ENCODE results near the gene ACSL3. TPM values are rescaled to one million over a fixed set of nuclear protein-coding genes. Genes with fewer than 3 reads are reported as not detected.

Gene ACSL3
- total RNA-seq, 1 donor from 2014 or later, result 65.8 TPM

DNA sequence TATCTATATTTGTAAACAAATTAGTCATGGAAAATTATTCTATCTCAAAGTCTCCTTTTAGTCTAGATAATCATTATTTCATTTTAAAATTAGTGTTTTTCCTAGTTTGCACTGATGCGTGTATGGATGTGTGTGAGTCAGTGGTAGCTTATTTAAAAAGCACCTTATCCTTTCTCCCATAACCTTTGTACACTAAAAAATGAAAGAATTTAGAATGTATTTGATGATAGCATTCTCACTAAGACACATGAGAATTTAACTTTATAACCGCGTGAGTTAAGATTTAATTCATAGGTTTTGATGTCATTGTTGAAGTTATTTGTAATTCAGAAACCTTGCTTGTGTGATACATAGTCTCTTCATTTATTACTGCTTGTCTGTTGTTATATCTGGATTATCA lies 81.7 kb downstream of the ACSL3 start:
- DNase-seq (ENCODE audit: low read depth), result no peak

DNA sequence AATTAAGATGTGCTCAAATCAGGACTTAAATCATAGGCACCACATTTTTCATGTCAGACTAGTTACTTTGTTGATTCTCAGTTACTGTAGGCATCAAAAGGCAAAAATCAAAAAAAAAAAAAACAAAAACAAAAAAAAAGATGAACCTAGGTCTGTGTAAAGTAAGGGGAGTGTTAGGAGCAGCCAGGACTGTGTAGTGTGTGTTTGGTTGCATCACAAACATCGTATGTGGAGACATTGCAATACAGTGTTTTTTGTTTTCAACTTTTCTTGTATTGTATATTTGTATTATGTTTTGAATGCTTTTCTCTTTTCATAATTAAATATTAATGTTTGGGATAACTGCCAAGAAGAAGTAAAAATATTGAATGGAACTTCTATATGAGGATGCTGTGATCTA lies 82.1 kb downstream of the ACSL3 start:
- no peak for DNase-seq (ENCODE audit: low read depth)

DNA sequence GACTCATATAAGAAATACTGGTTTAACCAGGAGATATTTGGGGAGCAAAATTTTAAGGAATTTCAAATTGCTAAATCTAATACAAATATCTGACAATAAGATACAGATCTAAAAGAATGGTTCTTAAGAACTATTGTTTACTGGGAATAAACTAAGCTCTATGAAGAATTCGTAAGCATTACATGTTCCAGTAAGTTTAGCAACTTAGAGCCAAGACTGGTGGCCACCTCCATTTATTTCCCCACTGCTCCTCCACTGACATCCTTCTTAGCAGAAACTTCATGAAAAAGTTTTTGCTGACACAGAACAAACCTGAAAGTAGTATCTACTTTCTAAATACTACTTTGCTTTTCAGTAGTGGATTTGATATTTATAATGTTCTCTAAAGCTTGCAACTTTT lies 83.0 kb downstream of the ACSL3 start:
- peak; percentile 26 for DNase-seq (ENCODE audit: low read depth)

DNA sequence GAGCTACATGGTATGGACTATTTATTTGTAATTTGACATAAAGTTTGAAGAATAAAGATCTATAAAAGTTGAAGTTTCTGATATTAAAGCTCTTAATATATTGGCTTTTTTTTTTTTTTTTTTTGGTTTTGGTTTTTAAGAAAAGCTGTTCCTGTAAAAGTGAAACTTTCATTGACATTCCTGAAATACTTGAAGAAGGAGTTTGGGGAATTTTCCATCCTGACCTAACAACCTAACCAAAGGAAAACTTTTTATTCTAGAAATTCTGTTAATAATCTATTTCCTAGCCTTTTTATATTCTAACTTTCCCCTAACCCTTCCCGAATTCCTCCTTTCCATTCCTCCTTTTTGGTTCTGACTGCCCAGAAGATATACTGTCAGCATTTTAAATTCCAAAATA lies 83.7 kb downstream of the ACSL3 start:
- peak; percentile 76 for DNase-seq (ENCODE audit: low read depth)

DNA sequence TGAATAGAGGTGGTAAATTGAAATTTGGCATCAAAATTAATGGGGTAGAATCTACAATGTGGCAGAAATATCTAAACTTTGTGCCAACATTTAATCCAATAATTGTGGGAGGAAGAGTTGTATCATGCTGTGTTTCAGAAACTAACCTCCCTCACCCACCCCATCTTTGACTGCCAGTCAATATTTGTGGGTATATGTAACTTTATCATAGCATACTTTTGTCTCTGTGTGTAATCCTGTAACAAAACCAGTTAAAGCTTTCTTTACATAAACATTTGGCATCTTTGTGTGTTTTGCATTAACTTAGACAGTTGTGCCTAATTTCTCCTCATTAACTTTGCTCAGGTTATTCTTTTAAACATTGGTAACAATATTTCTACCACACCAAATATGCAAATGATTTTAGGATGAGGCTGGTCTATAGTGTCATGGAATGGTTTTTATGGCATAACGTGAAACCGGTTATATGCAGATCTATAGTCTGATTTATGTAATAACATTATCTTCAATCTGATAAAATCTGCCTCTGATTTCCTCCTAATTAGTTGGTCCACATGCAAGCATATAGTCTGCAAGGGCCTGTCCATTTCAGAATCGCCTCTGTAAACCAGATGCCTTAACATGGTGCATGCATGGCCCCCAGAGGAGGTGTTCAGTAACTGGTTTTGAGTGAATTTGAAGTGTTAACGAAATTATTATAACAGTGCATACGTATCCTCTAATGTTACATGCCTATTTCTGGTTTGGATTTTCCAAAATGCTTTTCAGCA lies 84.3 kb downstream of the ACSL3 start:
- no peak for DNase-seq (ENCODE audit: low read depth)

DNA sequence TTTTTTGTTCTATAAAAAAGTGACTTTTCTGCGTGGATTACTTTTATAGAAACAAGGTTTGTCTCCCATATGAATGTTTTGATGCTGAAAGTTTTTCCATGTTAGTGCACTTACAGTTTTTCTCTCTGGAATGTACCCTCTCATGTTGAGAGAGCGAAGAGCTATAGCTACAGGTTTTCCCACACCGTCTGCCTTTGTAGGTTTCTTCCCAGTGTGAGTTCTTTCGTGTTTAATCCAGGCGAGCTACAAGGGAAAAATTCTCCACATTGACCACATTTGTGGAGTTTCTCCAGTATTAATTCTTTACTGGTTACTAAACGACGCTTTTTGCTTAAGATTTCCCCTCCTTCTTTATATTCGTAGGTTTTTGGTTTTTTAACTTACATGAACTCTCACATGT lies 85.1 kb downstream of the ACSL3 start:
- no peak for DNase-seq (ENCODE audit: low read depth)

DNA sequence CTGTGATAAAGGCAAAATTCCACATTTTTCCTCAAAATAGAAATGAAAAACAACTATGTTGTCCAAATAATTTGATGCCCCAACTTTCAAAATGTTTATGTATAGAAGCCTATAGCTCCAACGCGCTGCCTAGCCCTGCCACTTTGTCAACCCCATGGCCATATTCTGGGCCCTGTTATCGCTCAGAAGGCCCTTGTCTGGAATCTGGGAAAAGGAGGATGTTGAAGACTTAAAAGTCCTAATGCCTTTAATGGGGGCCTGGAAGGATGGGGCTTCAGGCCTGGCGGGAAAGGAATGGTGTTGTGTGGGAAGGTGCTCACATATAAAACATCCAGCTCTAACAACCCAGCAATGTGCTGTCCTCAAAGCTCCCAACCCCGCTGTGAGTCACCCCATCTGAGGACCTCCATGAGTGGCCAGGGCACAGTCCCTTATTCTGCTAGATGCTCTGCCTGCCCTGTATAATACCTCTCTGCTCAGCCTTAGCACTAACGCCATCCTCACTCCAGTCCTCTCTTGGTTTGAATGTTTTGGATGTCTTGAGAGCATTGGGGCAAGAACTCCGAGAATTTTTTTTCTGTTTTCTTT lies 86.0 kb downstream of the ACSL3 start:
- peak; percentile 38 for DNase-seq (ENCODE audit: low read depth)

DNA sequence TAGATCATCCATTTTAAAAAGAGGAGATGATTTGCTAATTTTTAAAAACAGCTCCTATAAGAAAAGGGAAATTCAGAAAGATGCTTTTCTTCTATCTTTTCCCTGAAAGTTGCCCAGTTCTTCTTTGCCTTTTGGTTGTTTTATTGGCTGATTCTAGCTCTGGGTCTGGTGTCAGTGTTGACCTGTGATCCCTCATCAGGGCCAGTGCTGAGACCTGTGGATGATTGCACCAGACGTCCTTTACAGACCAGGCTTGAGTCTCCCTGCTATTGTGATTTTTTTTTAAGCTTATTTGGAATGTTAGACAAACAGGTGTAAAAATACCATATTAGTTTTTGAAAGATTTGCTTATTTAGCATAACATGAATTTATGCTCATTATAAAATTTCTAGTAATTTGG lies 88.2 kb downstream of the ACSL3 start:
- no peak for DNase-seq (ENCODE audit: low read depth)

DNA sequence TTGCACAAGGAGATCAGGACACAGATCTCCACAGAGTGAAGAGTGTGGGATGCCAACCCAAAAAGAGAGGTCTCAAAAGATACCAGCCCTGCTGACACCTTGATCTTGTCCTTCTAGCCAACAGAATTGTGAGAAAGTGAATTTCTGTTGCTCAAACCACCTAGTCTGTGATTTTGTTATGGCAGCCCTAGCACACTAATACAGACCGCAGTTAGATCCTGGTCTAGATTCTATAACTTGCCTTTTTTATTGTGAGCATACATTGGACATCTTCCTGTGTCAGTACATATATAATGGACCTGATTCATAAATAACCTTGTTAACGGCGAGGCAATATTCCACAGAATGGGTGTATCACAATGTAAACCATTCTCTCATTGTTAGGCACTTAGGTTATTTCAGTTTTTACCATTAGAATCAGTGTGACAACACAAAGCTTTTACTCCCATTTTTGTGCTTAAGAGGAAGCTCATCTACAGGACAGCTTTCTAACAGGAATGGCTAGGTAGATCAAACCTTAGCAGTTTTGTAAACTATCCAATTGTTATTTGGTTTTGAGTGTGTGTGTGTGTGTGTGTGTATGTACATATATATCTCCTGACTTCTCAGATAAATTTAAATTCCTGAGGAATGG lies 89.0 kb downstream of the ACSL3 start:
- no peak for DNase-seq (ENCODE audit: low read depth)

DNA sequence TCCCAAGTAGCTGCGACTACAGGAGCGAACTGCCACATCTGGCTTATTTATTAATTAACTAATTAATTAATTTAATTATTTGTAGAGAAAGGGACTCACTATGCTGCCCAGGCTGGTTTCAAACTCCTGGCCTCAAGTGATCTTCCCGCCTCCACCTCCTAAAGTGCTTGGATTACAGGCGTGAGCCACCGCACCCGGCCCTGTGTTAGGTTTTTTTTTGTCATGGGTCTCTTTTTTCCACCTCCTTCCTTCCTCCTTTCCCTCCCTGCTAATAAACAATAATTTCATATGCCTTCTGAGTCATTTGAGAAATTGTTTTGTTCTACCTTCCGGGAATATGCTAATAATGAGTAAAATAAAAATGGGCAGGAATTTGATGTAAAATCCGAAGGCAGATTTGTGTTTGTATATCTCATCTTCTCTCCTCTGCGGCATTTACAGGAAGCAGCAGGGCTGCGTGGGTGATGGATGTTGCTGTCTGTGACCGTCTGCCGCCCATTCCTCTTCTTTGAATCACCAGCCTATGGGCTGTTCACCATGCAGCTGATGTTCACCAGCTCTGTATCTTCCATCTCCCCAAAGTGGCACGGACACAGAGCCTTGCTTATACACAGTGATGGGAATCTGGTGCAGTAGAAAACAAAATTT lies 89.9 kb downstream of the ACSL3 start:
- DNase-seq (ENCODE audit: low read depth), result peak; percentile 38

DNA sequence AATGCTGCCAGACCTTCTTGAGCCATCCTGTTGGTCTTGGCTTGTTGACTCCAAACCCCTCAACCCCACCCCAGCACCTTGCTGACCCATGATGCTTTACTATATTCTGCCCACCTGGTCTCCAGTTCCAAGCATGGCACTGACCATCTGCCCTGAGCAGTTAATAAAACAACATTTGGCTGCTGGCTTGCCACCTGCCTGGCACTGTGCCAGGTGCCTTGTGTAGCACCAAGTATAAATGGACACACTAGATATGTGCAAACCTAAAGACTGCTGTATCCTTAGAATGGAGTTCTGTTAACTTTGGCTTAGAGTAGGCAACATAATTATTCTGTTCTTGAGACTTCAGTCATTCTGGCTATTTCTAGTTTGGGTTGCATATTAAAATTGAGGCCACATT lies 91.4 kb downstream of the ACSL3 start:
- no peak for DNase-seq (ENCODE audit: low read depth)

DNA sequence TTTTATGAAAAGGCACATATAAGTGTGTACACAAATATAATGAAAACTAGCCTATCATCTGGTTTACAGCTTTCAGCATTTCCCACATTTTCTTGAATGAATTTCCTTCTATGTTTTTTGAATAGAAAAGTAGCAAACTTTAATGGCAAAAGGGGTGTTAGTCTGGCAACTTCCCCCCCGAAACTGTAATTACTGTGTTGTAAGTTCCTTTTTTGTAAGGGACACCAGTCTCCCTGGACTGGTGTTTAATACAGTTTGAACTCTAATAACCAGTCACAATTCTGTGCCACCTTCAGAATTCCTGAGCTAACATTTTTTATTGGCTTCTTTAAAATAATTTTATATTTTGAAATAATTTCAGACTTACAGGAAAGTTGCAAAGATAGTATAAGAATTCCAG lies 94.2 kb downstream of the ACSL3 start:
- no peak for DNase-seq (ENCODE audit: low read depth)

DNA sequence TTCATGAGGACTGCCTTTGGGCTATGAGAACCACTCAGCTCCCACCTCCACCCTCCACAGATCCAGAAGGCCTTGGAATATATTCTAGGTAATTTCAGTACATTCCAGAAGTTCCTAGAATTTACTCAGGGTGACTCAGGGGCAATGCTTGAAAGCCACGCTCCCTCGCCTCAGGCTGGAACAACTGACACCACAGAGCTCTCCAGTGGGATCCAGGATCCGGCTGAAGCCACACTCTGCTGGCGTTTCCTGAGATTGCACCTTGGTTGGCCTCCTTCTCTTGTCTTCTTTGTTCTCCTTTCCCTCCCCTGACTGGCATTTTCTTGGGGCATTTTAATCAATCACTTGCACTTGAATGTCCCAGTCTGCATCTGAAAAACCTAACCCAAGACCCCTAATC lies 98.5 kb downstream of the ACSL3 start:
- DNase-seq (ENCODE audit: low read depth), result peak; percentile 96

DNA sequence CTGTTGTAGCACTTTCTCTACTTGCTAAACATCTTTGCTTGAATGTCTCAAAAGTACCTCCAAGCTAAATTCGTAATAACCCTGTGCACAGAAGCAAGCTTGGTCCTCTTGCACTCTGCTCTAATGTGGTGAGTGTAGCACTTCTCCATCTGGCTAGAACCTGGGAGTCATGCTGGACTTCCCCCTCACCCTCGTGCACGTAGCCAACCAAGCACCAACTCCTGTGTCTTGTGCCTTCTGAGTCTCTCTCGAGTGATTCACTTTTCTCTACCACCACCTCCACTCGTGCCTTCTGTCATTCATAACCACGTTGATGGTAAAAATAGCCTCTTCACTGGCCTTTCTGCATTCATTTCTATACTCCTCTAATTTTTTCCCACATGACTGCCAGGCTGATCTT lies 99.3 kb downstream of the ACSL3 start:
- peak; percentile 49 for DNase-seq (ENCODE audit: low read depth)

DNA sequence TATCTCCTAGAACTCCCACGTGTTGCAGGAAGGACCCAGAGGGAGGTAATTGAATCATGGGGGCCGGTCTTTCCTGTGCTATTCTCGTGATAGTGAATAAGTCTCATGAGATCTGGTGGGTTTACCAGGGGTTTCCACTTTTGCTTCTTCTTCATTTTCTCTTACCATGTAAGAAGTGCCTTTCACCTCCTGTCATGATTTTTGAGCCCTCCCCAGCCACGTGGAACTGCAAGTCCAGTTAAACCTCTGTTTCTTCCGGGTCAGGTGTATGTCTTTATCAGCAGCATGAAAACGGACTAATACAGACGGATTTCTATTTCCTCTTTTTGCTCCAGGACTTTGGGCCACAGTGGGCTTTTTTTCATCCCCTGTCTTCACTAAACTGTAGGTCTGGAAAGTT lies 102.8 kb downstream of the ACSL3 start:
- DNase-seq (ENCODE audit: low read depth), result no peak

DNA sequence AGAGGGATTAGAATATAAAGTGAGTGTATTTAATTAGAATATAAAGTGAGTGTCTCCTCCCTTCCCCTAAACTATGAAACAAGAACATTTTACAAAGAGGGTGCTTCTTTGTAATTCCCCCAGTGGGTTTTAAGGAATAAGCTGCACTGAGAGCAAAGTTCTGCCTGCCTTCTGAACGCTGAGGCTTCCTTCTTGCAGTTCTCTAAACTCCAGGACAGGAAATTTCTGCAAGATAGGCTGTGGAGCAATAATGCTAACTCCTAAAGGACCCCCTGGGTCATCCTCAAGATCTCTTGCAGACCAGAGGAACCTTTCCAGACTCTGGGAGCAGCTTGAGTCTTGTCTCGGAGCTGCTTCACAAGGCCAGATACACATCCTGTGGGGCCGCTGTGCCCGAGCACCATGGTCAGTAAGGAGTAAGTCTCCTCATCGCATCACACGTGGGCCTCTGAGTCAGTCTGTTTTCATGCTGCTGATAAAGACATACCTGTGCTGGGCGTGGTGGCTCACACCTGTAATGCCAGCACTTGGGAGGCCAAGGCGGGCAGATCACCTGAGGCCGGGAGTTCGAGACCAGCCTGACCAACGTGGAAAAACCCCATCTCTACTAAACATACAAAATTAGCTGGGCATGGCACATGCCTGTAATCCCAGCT lies 103.7 kb downstream of the ACSL3 start:
- no peak for DNase-seq (ENCODE audit: low read depth)

DNA sequence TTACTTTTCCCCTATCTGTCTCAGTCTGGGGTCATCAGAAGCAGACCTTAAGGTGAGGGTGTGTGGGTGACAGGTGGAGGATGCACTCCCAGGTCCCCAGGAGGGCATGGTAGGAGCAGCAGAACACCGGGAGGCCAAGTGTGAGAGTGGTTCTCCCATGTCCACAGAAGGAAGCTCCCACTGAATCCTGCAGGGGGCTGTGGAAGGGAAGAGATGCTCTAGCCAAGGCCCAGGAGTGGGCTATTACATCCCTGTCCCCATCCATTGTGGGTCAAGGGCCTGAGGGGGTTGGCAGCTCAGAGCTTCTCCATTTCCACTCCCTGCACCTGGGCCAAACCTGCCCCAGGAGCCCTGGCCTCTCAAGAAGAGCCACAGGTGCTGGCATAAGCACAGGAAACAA lies 104.7 kb downstream of the ACSL3 start:
- no peak for DNase-seq (ENCODE audit: low read depth)

DNA sequence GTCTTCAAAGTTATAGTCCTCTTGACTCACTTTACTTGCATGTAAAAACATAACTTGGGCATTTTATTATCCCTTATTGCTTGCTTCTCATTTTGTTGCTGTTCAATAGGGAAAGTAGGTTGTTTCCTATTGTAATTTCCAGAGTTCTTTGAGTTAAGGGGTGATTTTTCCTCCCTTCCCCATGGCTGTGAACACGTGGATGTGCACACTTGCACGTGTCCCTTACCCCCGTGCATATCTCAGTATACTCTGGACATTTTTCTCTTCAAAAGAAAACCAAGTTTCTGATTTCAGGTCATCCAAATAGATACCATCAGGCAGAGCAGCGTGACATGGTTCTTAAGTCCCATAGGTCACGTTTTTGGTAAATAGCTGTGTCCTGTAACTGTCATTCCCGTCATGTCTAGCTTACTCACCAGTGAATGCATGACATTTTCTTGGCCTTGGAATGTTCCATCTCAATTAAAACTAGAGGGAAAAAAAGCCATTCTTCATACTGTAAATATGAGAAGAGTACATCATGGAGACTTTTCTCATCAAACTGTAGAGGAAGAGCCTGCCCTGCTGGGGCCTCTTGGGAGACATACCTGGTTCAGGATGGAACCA lies 107.8 kb downstream of the ACSL3 start:
- no peak for DNase-seq (ENCODE audit: low read depth)

DNA sequence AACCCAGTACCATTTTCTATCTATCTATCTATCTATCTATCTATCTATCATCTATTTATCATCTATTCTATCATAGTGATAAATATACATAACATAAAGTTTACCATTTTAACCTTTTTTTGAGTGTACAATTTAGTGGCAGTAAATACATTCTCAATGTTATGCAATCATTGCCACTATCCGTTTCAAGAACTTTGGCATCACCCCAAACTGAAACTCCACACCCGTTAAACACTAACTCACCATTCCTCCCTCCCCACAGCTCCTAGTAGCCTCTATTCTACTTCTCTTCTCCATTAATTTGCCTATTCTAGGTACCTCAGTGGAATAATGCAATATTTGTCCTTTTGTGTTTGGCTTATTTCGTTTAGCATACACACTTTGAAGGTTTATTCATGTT lies 108.7 kb downstream of the ACSL3 start:
- DNase-seq (ENCODE audit: low read depth), result peak; percentile 75

DNA sequence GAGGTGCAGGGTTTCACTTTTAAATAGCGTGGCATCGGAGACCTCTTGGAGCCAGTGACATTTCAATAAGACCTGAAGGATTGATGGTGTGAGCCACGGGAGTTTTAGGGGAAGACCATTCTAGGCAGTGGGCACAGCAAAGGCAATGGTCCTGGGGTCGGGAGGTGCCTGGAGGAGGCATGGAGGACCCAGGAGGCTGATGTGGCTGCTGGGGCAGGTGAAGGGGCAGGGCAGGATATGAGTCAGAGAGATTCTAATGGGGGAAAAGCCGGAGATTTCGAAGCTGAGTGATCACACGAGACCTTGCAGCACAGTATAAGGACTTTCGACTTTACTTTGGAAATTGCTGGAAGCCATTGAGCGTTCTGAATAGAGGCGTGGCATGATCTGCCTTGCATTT lies 111.6 kb downstream of the ACSL3 start:
- no peak for DNase-seq (ENCODE audit: low read depth)

DNA sequence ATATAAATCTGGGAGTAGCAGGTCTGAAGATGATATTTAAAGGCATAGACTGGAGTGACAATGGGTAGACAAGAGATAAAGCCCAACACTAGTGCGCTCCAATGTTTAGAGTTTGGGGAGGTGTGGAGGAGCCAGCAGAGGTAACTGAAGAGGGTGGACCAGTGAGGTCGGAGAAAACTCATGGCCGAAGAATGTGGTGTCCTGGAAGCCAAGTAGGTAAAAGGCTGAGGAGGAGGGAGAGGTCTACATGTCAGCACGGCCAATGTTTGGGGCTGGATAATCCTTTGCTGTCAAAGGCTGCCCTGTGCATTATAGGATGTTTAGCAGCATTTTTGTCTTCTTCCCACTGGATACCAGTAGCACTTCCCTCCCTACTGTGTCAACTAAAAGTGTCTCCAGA lies 112.4 kb downstream of the ACSL3 start:
- peak; percentile 38 for DNase-seq (ENCODE audit: low read depth)

DNA sequence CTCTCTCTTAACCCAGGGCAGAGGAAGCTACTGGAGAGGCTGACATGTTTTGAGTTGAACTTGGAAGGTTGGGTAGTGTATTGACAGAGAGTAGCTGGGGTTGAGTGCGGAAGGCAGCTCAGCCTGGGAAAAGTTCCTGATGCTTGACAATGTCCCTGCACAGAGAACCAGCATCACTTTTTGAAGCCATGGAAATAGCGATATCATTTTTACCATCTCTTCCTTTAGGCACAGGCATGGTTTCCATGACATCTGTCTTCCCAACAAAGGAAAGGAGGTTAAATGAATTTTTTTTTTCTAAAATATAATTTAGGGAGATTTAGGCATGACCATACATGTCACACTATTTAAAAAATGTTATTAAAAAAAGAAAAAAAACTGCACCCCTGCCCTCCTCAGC lies 112.9 kb downstream of the ACSL3 start:
- DNase-seq (ENCODE audit: low read depth), result no peak

Data from renal cortical epithelial cell (primary cell).